ENCODE results near the gene SUPT20HL1.
"Not testable (repeated sequence)": the region's sequence is repeated elsewhere in the genome, so short reads cannot be mapped to it uniquely, and the experiment has no call there.

SUPT20HL1 gene

GRCh38 chrX:24360272-24360671 lies at the start of gene SUPT20HL1:
SUPT20HL1 (plus strand) TSS chrX:24360639; CDS start chrX:24362761, 2,122 bp downstream.
- DNase-seq, result no peak

DNA sequence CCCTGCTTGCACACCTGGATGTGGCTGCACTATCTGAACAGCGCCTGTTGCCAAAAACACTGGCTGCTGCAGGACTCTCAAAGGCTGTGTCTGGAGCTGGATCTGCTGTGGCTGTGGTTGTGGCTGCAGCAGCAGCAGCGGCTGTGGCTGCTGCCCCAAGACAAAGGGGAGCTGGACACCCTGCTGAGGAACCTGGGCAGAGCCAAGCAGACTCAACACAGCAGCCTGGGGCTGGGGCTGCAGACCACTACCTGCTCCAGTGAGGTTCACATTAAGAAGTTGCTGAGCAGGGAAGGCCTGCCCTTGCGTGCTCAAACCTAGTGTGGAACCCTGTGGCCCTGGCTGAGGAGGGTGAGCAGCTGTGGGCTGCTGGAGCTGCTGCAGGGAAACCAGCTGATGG lies 49.5 kb upstream of the SUPT20HL1 start:
- DNase-seq, result not testable (repeated sequence)

DNA sequence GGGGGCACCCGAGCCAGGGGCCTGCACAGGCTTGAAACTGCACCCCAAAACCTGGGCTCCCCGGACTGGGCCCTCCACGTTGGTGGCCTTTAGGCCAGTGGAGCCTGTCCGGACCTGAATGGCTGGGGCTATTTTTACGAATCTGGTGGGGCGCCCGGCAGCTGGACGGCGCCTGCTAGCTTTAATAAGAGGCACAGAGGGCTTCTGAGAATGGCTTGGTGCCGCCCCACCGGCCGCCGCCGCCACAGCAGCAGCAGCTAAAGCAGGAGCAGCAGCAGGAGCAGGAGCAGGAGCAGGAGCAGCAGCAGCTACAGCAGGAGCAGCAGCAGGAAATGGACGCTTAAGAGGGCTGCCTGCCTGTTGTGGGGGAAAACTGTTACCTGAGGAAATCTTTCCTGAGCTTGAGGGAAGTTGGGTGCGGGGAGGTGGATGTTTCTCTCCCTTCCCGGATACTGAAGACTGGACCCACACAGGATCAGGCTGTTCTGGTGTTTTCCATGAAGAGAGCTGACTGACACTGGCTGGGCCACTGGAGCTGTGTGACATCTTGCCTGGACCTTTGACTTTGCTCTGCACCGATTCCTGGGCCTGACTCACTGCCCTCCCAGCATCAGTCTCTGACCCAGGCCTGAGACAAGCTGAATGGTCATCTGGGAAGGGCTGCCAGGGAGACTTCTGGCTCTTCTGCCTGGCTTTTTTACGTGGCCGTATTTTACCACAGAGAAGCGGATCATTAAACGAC lies 48.8 kb upstream of the SUPT20HL1 start:
- DNase-seq, result not testable (repeated sequence)

- not testable (repeated sequence) for DNase-seq
These were observed 48.2 kb upstream of the SUPT20HL1 start for GRCh38 chrX:24312249-24312607.

DNA sequence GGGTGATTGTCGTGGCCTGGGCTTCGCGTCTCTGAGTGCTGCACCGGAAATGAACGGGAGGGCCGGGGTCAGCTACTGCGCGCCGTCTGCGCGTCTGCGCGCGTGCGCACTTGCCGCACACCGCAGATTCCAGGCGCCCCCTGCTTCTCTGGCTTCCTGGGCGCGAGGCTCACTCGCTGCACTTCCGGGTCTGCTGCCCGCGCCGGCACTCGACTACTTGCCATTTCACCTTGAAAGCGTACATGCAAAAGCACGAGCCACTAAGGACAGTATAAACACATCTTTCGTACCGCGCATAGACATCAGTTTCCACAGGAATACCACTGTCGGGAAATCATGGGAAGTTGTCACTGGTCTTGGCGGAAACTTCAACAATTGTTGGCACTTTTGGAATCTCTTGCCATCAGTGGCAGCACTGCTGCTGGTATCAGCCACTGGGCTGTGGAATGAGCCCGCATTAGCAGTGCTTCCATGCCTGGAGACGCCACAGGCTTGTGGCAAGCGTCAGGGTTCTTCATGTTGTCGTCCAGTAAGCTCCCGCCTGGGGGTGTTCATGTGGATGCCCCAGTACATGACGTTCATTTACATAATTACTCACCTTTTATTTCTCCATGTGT lies 46.3 kb upstream of the SUPT20HL1 start, which contains the start of gene SUPT20HL2:
Gene SUPT20HL2 (minus strand): TSS at position 51 of the 617 bp plus-strand sequence. CDS start 754 bp downstream, outside the sequence.
- DNase-seq, result no peak

- DNase-seq, result no peak
These were observed 44.3 kb upstream of the SUPT20HL1 start for GRCh38 chrX:24316111-24316510.

- no peak for DNase-seq
These were observed 42.9 kb upstream of the SUPT20HL1 start for GRCh38 chrX:24317567-24317966.

DNA sequence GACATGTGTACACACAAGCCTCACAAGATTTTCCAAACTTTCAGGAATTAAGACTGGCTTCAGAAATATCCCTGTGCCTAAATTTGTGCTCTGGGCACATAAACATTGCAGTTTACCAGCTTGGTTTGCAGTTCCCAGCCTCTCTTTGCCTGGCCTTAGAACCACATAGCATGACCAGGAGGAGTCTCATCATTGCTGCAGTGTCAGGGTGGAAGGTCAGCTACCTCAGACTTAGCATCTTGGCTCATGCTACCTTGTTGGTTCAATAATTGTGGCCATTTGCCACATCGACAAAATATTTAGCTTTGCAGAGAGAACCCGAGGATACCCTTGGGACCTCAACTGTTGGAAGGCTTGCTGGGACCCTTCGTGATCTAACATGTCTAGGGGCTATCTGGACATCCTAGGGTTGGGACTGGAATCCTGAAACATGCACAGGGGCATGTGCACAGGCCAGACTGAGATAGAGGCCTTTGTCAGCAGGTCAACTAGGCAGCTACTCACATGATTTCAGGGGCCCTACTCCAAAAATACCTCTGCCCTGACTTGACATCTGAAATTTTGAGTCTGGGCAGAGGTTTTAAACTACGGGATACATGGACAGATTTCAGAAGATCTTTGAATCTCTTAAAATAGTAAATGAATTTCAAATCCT lies 38.6 kb upstream of the SUPT20HL1 start:
- DNase-seq, result no peak

DNA sequence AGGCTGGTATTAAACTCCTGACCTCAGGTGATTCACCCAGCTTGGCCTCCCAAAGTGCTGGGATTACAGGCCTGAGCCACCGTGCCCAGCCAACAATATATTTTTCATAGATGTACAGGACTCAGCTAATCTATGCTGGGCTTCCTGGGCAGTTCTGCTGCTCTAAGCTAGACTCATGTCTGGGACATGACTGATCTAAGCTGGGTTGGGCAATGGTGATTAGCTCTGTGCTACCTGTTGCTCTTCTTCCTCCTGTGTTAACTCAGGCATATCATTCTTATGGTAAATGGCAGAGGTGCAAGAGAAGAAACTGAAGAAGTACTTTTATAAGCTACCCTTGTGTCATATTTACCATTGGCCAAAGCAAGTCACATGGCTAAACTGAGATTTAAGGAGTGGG lies 35.2 kb upstream of the SUPT20HL1 start:
- no peak for DNase-seq

DNA sequence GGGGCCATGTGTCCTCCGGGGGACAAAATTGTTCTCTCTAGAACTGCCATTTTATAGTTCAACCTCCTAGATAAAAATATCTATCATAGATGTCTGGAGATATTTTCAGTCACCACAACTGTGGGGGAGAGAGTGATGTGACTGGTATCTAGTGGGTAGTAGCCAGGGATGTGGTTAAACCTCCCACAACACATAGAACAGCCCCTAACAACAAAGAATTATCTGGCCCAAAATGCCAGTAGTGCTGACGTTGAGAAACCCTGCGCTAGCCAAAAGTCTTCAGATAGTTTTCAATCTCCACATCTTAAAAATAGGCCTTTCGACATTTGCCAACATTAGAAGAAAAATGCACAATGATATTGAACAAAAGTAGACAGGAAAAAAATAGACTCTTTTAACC lies 27.6 kb upstream of the SUPT20HL1 start:
- DNase-seq, result no peak

GRCh38 chrX:24333371-24333770 lies 27.1 kb upstream of the SUPT20HL1 start:
- no peak for DNase-seq

DNA sequence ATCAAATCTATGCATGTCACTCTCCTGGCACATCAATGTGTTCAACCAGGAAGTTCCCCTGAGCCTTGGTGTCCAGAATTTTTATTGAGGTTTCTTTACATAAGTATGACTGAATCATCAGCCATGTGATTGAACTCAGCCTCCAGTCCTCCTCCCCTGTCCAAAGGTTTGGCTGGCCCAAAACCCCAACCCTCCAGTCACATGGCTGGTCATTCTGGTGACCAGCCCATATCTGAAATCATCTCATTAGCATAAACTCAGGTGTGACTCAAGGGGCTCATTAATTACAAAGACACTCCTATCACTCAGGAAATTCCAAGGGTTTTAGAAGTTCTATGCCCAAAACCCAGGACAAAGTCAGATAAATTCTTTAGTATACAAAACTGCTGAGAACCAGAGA lies 26.0 kb upstream of the SUPT20HL1 start:
- DNase-seq, result no peak

GRCh38 chrX:24335871-24336270 lies 24.6 kb upstream of the SUPT20HL1 start:
- DNase-seq, result no peak

GRCh38 chrX:24339911-24340310 lies 20.5 kb upstream of the SUPT20HL1 start:
- DNase-seq, result no peak

DNA sequence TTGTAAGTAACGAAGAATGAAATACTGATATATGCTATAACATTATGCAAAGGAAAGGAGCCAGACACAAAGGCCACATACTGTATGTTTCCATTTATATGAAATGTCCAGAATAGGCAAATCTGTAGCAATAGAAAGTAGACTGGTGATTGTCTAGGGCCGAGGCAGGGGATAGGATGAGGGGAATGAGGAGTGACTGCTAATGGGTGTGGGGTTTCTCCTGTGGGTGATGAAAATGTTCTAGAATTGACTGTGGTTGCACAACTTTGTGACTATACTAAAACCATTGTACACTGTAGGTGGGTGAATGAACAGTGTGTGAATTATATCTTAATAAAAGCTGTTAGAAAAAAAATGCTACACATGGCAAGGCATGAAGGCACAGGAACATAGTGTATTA lies 19.9 kb upstream of the SUPT20HL1 start:
- DNase-seq, result no peak

DNA sequence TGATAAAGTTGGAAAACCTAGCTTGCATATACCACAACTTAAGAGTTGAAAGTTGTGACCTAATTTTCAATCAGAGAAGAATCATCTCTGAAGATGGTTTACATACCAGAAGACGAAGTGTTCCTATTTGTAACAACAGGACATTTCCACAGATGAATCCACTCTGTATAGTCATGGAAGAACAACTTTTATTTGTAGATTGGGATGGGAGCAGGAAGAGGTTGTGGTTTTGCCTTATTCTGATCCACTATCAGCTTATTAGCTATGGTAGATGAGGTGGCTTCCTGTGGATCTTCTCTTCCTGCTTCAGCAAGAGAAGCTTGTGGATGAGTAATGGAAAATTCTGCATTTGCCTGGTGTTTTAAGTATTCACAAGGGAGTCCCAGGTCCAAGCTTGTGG lies 18.6 kb upstream of the SUPT20HL1 start:
- DNase-seq, result no peak

- no peak for DNase-seq
These were observed 16.7 kb upstream of the SUPT20HL1 start for GRCh38 chrX:24343719-24344118.

DNA sequence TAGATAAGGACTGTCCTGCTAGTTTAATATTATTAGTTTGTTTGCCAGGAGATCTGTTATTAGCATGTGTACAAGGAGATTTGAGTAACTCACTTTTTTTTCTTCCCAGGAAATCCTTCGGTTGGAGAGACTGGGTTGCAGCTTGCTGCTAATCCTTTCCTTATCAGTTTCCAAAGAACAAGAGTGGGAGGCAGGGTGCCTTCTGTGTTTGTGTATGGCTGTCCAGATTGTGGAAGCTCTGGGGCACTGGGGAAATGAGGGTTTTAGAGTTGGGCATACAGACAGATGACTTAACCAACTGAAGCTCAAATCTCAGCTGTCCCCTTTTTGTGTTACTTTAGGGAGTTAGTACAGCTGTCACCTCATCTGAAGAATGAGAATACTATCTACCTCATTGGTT lies 12.6 kb upstream of the SUPT20HL1 start:
- no peak for DNase-seq

GRCh38 chrX:24350217-24350616 lies 10.2 kb upstream of the SUPT20HL1 start:
- no peak for DNase-seq

GRCh38 chrX:24355095-24355494 lies 5.3 kb upstream of the SUPT20HL1 start:
- DNase-seq, result no peak

DNA sequence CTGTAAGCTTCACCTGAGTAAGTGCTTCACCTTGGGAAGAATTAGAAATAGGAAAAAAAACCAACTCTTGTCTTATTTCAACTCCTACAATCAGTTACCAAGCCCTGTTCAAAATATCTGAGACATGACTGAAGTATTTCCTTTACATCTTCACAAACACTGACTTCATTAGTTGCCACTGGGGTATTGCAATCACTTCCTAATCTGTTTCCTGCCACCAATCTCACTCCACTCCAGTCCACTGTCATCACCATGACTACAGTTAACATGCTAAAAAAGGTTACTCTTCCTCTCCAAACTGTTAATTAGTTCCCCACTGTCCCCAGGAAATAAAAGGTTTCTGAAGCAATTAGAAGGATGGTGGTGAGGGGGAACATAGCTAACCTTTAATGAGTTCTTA lies 3.3 kb upstream of the SUPT20HL1 start:
- no peak for DNase-seq

DNA sequence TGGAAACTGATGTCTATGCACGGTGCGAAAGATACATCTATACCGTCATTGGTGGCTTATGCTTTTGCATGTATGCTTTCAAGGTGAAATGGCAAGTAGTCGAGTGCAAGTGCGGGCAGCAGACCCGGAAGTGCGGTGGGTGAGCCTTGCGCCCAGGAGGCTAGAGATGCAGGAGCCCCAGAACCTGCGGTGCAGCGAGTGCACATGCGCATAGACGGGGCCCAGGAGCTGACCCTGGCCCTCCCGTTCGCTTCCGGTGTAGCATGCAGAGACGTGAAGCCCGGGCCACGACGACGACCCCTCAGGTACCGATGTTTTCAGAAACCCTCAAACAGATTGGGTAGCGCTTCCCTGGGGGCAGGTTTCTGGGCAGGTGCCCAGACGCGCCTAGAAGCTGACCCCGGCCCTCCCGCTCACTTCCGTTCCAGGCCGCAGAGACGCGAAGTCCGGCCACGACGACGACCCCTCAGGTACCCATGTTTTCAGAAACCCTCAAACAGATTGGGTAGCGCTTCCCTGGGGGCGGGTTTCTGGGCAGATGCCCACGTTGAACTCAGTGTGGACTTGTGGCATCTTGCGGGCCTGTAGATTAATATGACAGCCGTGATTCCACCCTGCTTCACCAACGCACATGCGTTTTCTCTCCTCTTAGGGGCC lies 1.8 kb downstream of the SUPT20HL1 start:
- not testable (repeated sequence) for DNase-seq

DNA sequence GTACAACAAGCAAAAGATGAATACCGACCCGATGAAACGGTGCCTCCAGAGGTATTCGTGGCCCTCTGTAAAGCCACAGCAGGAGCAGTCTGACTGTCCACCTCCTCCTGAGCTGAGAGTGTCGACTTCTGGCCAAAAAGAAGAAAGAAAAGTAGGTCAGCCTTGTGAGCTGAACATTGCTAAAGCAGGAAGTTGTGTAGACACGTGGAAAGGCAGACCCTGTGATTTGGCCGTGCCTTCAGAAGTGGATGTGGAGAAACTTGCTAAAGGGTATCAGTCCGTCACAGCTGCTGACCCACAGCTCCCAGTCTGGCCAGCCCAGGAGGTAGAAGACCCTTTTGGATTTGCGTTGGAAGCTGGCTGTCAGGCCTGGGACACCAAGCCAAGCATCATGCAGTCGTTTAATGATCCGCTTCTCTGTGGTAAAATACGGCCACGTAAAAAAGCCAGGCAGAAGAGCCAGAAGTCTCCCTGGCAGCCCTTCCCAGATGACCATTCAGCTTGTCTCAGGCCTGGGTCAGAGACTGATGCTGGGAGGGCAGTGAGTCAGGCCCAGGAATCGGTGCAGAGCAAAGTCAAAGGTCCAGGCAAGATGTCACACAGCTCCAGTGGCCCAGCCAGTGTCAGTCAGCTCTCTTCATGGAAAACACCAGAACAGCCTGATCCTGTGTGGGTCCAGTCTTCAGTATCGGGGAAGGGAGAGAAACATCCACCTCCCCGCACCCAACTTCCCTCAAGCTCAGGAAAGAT lies 3.2 kb downstream of the SUPT20HL1 start:
- DNase-seq, result not testable (repeated sequence)

Measured in inflammatory macrophage treated with lipopolysaccharide for 4 hours (primary cell).